DMS 273 (cell line): Measurements from ENCODE around the gene HOXA6.

Experiments used
- DNase-seq: peaks from one replicate; lab custom pipeline; 2025; ENCODE audit not compliant: unreplicated experiment; lab: John Stamatoyannopoulos, UW

HOXA6 gene

DNA sequence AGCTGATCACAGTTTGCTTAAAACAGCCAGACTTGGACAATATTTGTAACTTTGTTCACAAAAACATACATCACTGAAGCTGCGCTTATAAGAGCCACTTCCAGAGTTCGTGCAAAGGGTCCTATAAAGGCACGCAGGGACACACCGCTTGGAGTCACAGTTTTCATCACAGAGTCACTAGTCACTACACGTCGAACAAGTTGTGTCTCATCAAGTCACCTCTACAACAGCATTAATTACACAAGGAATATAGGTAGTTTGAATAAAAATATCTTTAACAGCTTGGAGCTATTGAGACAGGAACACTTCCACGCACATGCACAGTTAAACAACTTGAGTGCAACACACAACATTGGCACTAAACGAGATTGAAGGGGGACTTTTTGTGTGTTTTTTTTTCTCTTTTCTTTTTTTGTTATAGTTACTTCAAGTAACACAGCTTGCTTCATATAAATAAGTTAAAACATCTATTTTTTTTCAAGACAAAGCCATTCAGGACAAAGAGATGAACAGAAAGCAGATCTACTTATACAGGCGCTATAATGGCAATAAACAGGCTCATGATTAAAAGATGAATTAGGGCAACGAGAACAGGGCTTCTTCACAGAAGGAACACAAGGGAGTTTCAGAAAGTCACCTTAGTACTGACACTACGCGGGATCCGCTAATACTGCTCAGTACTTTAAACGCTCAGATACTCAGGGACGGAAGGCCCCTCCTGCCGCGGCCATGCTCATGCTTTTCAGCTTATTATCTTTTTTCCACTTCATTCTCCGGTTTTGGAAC, 6.2 kb downstream of the HOXA6 start:
- DNase-seq = no peak

DNA sequence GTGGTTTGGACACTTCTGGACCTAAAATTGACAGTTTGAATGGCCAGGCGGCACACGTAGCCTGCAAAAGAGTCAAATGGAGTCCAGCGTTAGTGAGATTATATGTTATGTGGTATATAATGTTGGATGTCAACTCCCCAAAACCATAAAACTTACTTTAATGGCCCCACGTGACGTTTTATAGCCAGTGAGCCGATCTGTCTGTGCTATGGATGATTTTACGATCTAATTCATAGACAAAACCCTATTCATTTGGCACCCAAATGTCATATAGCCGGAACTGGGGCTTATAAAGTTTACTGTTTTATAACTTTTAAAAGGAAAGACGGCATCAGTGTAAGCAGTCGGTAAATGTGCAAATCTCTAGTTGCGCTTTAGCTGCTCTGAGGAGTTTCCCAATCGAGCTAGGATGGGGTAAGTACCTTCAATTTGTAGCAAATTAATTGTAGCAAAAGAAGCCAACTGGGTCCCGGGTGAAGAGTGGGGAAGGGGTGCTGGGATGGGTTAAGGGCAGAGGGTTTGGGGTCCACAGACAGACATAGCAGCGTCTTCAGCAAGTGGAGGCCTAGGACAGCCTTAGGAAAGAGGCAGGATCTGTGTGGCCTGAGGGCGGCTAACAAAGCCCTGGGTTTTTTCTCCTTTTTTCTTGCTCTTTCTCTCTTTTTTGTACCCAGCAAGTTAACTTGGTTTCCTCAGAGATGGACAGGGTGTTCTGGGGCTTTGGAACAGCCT, 7.3 kb downstream of the HOXA6 start:
- DNase-seq = no peak

DNA sequence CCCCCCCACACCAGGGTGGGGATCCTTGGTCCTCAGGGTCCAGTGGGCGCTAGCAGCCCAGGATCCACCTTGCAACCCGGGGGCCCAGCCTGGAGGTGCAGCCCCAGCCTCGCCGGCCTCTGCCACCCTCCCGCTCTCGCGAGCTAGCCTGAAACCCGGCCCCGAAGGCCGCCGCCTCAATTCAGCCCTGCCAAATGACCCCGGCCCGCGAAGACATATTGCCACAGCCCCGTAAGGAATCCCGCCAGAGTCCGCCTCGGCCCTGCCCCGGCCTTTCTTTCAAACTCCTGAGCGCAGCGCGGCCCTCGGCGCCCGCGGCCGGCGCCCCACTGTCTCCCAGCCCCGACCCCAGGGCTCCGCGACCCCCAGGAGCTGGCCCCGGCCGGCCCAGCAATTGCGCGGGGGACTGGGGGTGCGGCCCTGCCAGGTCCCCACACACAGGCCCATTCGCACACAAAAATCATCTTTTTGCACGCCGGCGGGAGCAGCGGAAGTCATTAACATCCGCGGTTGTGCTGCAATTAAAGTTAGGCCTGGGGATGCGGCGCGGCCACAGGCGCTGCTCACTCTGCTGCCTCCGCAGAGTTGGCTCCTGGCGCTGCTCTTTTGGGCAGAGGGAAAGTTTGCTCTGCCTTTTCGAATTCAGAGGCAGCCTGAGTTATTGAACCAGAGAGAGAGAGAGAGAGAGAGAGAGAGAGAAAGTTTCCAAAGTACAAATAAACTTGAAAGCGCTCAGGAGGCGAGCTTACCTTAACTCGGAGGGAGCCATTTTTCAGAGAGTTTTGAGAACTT, 8.0 kb downstream of the HOXA6 start:
- DNase-seq = no peak

DNA sequence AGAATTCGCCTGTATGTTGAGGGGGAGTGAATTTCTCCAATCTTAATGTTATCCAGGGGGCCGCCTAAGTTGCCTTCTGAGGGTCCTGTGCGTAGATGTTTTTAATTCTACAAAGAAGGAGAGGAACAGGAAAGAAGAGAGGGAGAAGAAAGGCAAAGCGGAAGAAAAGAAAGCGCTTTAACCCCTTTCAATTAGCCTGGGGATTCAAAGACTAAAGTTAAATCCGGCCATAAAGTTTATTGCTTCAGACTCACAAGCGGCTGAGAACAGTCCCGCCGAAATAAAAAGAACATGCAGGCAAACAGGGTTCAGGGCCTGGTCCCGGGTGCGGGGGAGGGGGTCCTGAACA, 8.6 kb downstream of the HOXA6 start:
- no peak for DNase-seq

DNA sequence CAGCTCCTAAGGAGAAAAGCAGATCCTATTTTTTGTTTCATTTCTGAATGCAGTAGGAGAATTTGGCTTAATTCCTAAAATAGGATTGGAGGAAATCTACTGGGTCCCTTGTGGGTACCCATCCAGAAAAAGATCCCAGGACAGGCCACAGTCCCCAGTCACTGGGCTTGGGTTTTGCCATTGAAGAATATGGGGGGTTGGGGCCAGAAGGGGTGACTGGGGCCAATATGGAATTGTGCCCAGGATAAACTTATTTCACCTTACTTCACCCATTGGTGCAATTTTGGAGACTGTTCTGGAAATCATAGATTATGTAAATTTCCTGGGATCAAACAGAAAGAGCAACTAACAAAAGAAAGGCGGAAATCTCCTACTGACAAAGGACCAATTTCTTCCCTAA, 9.1 kb downstream of the HOXA6 start:
- no peak for DNase-seq

DNA sequence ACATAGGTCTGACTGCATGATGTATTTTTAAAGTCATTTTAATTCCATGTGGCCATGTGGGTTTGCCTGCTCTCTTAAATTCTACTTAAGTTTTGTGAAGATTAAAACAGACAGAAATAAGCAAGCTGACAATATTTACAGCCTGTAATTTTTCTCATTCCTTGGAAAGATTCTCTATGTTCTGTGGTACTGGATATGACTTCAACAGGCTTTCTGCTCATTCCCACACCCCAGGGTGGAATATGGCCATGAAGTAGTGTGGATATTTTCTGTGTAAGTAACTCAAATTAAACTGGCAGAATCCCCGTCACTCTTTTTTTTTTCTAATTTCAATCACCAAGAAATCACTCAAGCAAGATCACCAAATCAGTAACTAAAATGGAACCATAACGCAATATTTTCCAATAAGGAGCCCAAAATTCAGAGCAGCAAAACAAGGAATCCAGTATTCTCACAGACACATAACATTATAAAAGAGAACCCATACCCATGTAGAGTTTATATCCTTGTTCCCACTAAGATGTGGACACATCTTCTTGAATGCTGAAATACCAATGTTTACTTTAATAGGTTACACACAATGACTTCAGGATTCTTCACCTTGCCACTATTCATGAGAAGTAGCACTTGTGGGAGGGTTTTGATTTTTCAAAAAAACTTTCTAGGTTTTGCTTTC, 9.8 kb downstream of the HOXA6 start:
- no peak for DNase-seq

DNA sequence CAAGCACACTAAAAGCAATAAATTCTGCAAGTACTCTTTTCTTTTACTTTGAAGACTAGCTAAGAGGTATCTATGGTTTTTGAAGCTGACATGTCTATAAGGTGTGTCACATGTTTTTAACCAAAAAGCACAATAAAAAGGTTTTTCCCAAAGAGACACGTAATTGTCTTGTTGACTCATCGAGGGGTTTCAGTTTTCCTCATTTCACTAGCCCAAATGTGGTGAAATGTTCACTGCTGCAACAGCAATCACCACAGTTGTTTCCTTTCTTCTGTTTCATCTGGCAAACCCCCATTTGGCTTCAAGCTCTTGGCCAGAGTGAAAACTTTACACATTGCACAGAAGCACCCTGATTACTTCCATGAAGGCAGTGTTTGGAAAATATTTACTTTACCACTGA, 13.2 kb downstream of the HOXA6 start:
- DNase-seq = no peak

DNA sequence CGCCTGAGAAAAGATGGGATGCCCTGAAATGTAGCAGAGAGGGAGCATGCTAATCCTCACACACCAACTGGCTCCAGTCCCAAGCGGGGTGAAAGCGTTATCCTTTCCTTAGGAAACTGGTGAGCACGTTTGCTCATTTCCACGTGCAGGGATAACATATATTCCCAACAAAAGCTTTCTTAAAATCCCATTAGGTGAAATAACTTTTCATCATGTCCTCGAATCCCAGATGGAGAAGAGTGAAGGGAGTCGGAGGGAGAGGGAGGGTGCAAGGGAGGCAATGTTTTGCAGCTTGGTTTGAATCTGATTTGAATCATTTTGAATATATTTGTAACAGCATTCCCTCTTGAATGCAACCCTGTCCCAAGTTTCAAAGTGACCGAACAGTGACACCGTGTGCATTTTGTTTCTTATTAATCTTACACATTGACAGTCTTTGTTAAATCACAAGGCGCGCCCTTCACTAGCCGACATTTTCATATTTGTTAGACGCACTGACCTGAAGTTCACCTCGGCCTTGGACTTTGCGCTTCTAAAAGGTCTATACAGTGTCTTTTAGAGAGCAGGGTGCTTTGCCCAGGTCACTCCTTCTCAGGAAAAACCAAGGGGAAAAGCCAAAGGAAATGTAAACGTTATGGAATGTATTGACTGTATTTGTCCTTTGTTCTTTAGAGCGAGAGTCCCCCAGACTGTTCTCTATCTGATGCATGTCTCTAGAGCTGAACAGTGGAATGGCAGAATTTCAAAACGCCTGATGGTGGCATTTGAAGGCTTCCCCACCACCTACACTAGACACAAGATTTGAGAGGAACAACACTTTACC, 14.0 kb downstream of the HOXA6 start:
- DNase-seq = no peak

DNA sequence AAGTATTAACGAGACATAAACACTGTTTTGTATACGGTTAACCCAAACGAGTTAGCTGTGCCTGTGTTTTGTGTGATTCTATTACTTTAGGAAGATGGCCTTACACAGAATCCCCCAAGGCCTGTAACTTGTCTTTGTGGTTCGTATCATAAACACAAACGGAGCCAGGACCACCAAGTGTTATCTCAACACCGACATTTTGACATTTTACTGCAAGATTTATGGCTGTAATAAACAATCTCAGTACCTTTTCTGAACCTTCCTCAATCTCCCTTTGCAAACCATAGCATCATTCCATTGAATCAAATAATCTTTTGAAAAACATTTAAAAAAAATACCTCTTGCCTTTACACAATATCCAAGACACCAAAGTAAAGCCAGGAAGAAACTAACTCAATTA, 14.6 kb downstream of the HOXA6 start:
- DNase-seq = no peak

DNA sequence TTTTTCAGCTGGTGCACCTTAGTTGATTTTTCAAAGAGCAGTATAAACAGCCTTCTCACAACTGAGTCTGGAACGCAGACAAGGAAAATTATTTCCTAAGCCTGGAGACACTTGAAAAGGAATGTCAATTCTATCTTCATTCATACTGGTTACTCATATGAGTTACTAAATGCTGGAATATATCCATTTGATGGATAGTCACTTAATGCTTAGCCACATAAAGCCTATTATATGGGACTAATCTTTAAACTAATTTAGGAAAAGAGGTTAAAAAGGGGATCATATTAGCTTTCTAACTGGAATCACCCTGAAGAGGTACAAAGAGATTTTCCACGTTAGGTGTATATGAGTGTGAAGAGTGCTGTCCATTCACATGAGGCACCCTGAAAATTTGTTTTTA, 15.4 kb downstream of the HOXA6 start:
- DNase-seq = no peak

DNA sequence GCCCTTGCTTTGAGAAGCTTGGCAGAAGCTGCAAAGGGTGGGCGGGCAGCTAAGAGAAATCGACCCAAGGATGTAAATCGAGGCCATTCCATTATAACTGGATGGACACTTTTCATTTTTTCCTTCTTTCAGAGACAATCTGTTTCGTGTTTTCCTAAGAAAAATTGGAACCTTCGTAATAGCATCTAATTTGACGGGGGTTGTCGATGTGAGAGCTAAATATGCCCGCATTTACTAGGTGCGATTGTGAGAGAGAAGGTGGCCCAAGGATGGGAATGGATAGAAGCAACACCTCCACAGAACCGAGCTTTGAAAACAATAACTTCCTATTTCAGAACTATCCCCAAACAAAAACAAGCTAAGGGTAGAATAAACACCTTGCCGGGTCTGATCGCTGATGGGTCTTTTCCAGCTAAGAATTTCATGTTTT, 16.2 kb downstream of the HOXA6 start:
- DNase-seq = no peak

DNA sequence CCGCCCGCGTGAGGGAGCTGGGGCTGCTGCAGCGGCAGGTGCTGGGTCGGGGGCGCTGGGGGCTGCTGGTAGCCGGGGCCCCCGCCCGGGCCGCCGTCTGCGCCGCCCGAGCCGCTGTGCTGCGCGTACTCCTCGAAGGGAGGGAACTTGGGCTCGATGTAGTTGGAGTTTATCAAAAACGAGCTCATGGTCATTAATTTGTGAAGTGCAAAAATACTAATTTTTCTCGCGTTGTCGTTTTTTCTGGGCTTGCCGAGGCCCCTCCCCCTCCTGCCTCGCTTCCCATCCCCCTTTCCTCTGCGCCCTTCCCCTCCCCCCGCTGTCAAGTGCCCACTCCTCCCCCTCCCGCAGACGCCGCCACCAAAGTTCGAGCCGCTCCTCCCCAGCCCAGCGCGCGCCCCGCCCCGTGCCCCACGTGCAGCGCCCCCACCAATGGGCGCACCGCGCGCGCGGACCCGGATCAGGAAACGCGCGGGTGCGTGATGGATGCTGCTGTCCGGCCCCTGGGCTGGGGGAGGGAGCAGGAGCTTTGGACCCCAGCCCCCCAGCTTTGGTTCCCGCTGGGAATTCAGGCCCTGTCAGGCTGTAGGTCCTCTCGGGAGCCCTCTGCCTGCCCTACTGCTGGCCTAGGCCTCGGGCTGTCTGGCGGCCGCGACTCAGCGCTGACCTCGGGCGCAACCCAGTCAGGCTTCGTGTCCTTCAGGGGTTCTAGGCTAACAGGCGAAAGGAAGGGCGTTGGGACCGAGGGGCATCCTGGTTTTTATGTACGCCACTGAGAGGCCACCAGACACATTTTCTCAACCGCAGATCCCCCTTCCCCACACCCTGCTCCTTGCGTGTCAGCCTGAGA, 16.8 kb downstream of the HOXA6 start, which contains the start of gene HOXA4:
Gene HOXA4 (minus strand): TSS at position 218 of the 850 bp plus-strand sequence. CDS start 24 bp downstream, at position 194.
- peak; percentile 94 for DNase-seq

DNA sequence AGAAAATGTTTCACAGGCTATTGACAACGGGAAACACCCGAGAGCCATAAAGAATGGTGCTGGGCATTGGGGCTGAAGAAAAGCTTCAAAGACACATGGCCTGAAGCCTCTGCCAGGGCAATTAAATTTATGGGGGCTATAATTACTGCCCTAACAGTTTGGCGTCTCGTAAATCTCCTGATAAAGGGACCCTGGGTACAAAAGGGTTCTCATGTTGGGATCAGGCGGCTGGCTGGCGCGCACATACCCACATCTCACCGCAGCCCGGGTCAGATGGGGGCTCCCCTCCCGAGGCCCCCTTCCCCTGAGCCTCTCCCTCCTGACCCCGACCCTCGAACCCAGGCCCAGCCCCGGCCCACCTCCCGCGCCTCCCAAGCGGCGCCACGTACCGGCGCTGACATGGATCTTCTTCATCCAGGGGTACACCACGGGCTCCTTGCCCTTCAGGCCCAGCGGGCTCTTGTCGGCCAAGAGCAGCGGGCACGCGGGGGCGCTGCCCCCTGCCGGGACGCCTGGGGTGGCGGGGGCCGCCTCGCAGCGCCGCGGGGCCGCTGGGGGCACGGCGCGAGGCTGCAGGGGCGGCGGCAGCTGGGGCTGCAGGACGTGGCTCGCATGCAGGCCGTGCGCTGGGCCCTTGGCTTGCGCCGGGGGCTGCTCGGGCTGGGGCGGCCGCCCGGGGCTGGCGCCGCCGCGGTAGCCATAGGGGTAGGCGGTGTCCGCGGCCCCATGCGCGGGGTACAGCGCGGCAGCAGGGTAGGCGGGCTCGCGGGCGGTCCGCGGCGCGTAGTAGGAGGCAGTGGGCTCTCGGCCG, 17.6 kb downstream of the HOXA6 start:
- peak; percentile 84 for DNase-seq

DNA sequence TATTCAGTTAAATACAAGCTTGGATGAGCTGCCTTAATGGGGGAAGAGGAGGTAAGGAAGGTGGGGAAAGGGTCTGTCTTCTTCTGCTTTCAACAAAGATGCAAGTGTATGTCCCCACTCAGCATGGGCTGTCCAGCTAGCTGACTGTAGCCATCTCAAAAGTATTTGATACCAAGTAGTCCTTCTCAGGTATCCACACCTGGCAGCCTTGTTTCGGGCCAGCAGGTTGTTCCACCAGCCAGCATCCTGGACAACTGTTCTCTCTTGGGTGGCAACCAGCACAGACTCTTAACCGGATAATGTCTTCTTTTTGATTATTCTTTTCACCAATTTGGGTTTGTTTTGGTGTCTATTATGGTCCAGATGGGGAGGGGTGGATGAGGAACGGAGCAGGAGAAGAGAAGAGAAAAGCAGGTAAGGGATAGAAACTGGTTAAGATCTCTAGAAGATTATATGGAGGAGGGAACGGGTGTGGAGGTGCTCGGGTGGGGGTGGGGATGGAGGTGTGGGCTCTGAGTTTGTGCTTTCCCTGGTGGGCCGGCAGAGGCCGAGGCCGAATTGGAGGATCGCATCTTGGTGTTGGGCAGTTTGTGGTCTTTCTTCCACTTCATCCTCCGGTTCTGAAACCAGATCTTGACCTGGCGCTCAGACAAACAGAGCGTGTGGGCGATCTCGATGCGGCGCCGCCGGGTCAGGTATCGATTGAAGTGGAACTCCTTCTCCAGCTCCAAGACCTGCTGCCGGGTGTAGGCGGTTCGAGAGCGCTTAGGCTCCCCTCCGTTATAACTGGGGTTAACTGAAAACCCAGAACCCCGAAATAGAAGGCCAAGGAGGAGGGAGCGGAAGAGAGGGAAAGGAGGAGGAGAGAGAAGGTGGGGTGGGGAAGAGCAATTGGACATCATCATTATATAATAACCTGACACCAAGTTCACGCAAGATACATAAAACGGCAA, 18.5 kb downstream of the HOXA6 start:
- DNase-seq = no peak

DNA sequence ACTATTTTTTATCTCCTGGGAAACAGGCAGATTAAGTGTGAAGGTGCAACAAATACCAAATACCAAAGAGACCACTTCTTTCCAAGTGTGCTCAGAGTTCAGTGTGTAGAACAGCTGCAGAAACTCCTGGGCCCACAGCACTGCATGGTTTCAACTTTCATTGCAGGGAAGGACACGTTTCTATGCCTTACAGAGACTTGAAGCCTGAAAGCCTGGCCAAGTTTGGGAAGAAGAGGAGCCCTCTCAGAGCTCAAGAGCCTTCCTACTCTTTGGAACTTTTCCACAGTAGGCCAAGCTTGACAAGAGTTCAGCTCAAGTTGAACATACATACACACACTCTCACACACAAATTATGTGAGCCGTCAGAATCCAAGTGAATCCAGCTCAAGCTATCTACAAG, 19.5 kb downstream of the HOXA6 start:
- peak; percentile 62 for DNase-seq

DNA sequence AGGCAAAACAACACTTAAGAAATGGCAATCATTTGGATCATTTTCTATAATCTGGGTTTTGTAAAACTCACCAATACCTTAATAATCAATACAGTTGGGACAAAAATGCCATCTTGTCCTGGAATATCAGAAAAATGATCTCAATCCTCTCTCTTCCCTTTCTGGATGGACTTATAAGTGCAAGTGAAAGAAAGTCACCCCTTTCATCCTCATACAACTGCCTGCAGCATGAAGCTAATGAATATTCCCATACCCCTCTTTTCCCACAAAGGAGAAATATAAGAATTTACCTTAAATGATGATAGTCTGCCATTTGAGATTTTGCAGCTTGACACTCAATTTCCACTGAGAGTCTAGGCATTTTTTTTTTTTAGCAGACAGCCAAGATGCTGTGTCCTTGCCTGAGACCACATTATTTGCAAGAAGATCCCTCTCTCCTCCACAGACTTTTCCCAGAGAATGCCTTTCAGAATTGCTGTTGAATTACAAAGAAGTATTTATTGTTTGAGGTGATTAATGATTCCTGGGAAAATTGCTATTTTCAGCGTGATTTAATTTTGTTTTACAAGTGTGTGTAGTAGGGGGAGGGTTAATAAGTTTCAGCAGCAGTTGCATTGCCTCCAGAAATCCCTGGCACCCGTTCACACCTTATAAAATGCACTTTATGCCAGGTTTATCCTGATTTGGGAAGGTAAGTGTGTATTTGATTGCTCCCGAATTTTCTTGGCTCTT, 20.8 kb downstream of the HOXA6 start:
- no peak for DNase-seq

DNA sequence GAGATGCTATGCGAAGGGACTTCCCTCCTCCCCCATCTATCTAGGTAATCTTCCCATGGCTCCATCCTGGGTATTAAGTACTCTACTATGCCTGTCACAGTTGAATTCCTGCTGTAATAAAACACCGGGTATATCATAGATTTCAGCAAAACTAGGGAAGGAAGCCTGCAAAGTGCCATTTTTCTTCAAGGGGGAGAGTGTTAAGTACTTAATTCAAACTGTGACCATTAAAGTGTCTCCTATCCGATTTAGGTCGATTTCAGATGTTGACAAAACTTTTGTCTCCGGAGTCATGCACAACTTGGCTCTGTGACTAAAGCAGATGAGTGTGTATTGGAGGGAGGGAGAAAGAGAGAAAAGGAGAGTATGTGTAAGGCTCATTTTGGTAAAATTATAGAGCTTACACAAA, 21.6 kb downstream of the HOXA6 start:
- no peak for DNase-seq
